ENCODE data around the gene XIAP.
"Not testable (repeated sequence)": the region's sequence is repeated elsewhere in the genome, so short reads cannot be mapped to it uniquely, and the experiment has no call there.

Gene XIAP

DNA sequence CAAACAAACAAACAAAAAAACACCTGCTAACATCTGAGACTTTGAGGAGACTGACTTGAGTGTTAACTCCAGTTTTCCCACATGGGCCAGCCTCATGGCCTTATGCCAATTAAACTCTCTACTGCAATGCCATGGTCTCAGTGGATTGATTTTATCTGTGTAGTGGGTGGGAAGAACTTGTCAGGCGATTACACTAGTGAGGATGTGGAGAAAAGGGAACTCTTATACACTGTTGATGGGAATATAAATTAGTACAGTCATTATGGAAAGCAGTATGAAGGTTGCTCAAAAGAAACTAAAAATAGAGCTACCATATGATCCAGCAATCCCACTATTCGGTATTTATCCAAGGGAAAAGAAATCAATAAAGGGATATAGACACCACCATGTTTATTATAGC lies 12.8 kb upstream of the XIAP start:
- Mint-ChIP-seq H3K4me1 (no peaks in the 10 kb centered on the region), H3K4me3 (no peak overlapping the region), H3K27ac (no peak overlapping the region), H3K27me3 (ENCODE audit: low read depth) (no peaks in the 10 kb centered on the region), H3K9me3 (peaks cover 19% of the 10 kb centered on the region), H3K36me3 (ENCODE audit: low read depth) (no peaks in the 10 kb centered on the region)
- TF ChIP-seq, protein P1, sequence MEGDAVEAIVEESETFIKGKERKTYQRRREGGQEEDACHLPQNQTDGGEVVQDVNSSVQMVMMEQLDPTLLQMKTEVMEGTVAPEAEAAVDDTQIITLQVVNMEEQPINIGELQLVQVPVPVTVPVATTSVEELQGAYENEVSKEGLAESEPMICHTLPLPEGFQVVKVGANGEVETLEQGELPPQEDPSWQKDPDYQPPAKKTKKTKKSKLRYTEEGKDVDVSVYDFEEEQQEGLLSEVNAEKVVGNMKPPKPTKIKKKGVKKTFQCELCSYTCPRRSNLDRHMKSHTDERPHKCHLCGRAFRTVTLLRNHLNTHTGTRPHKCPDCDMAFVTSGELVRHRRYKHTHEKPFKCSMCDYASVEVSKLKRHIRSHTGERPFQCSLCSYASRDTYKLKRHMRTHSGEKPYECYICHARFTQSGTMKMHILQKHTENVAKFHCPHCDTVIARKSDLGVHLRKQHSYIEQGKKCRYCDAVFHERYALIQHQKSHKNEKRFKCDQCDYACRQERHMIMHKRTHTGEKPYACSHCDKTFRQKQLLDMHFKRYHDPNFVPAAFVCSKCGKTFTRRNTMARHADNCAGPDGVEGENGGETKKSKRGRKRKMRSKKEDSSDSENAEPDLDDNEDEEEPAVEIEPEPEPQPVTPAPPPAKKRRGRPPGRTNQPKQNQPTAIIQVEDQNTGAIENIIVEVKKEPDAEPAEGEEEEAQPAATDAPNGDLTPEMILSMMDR (IDR thresholded peaks at IDR 0.05; ENCODE audit: unreplicated experiment in 3 of 3): no peak

DNA sequence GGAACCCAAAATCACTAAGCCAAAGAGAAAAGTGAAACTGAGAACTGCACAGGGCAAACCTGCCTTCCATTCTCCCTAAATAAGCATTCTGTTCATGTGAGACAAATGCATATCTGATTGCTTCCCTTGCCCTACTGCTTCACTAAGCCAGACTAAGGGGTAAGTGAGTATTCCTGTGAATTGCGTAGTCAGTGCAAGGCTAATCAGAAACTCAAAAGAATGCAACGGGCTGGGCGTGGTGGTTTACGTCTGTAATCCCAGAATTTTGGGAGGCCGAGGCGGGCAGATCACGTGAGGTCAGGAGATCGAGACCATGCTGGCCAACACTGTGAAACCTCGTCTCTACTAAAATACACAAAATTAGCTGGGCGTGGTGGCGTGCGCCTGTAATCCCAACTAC lies 10.8 kb upstream of the XIAP start:
- Mint-ChIP-seq H3K4me3 (no peak overlapping the region), H3K9me3 (peaks cover 25% of the 10 kb centered on the region), H3K27ac (no peak overlapping the region), H3K27me3 (ENCODE audit: low read depth) (no peaks in the 10 kb centered on the region), H3K36me3 (ENCODE audit: low read depth) (no peaks in the 10 kb centered on the region), H3K4me1 (no peaks in the 10 kb centered on the region)
- TF ChIP-seq, protein P1 (IDR thresholded peaks at IDR 0.05; ENCODE audit: unreplicated experiment in 3 of 3): no peak

DNA sequence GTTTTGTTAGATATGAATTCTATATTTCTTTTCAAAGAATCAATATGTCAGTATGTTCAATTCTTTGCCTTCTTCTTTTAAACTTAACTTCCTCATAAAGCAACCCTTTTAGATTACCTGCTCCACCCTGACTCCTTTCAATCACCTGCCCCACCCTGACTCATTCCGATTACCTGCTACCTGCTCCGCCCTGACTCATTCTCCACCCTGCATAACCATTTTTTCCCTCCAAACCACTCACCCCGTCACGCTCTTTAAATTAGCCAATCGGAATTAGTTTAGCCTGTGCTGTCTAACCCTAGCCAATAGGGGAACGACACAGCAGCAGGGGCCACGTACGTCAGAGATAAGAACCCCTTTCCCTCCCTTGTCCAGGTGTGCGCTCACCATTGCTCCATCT lies 9.9 kb upstream of the XIAP start:
- not testable (repeated sequence) for H3K36me3 Mint-ChIP-seq (ENCODE audit: low read depth); H3K27ac Mint-ChIP-seq; H3K4me1 Mint-ChIP-seq; H3K27me3 Mint-ChIP-seq (ENCODE audit: low read depth); H3K4me3 Mint-ChIP-seq
- peaks cover 25% of the 10 kb centered on the region for H3K9me3 Mint-ChIP-seq

DNA sequence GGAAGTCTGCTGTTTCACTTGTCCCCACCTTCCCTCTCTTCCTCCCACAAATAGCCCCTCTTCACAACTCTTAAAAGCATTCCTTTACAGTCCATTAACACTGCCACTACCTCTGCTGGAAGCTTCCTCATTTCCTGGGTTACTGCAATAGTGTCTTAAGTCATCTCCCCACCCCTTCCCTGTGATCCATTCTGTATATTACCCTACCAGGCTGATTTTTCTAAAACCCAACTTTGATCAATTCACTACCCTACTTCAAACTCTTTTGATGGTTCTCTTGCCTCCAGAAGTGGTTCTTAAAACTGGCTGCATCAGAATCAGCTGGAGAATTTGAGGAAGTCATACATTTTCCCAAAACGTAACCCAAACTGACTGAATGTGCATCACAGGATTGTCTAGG lies 8.8 kb upstream of the XIAP start:
- Mint-ChIP-seq H3K27me3 (ENCODE audit: low read depth) (no peaks in the 10 kb centered on the region), H3K4me3 (no peak overlapping the region), H3K9me3 (peaks cover 25% of the 10 kb centered on the region), H3K36me3 (ENCODE audit: low read depth) (no peaks in the 10 kb centered on the region), H3K27ac (peak overlapping the region in 1 of 3 experiments; percentile 11), H3K4me1 (no peaks in the 10 kb centered on the region)
- TF ChIP-seq, protein P1 (IDR thresholded peaks at IDR 0.05; ENCODE audit: unreplicated experiment in 3 of 3): no peak

DNA sequence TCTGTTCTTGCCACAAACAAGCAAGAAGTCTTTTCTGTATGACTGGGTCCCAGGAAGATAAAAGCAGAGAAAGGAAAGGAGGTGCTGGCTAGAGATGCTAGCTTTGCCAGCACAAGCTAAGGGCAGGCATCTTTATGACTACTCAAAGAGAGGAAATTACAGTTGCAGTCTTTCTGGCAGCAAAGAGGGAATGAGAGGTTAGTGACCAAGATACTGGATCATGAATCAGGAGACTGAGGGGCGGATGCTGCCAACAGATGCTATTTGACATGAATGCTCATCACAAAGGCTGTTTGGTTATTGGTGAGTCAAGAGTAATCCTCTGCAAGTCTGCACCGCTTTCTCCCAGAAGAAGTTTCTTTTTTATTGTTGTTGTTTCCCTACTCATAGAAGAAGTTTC lies 5.5 kb upstream of the XIAP start:
- peaks cover 4% of the 10 kb centered on the region for H3K4me1 Mint-ChIP-seq
- H3K36me3 Mint-ChIP-seq (ENCODE audit: low read depth): no peaks in the 10 kb centered on the region
- TF ChIP-seq, protein P1 (IDR thresholded peaks at IDR 0.05; ENCODE audit: unreplicated experiment in 3 of 3): no peak
- peaks cover 24% of the 10 kb centered on the region for H3K9me3 Mint-ChIP-seq
- no peak overlapping the region for H3K27ac Mint-ChIP-seq
- no peak overlapping the region for H3K4me3 Mint-ChIP-seq
- no peaks in the 10 kb centered on the region for H3K27me3 Mint-ChIP-seq (ENCODE audit: low read depth)

DNA sequence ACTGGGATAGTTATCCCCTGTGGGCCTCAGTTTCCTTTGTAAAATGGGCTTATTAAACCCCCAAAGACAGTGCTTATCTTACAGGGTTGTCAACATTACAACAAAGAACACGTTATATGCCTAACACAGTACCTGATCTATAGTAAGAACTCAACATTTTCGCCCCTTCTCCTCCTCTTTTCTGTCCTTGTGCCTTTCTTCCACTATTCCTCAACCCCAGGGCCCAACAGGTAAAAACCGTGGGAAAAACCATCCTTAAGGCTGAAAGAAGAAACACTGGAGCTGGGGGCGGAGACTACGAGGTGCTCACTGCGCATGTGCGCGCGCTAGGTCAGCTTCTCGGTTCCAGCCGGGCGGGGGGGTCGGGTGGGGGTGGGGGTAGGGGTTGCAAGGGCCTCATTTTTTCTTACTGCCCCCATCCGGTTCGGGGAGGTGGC lies 426 bp upstream of the XIAP start:
- Mint-ChIP-seq H3K4me1 (peaks cover 12% of the 10 kb centered on the region), H3K27ac (peak overlapping the region; percentile 90 to 96 (median 92)), H3K27me3 (ENCODE audit: low read depth) (no peaks in the 10 kb centered on the region), H3K9me3 (peaks cover 6% of the 10 kb centered on the region), H3K4me3 (peak overlapping the region; percentile 79 to 96 (median 92)), H3K36me3 (ENCODE audit: low read depth) (peaks cover under 1% of the 10 kb centered on the region)
- TF ChIP-seq, protein P1 (IDR thresholded peaks at IDR 0.05; ENCODE audit: unreplicated experiment in 3 of 3): no peak

Data from nephron (organoid).